ENCODE measurements around the gene LCN10.

Gene LCN10

GRCh38 chr9:136732444-136733178 lies 10.1 kb downstream of the LCN10 start:
- no peak for DNase-seq (ENCODE audit: insufficient read length, low spot score)
- TF ChIP-seq CTCF (IDR thresholded peaks at IDR 0.05; ENCODE audit: insufficient read depth, missing control alignments) = no peak

GRCh38 chr9:136729926-136730325 lies 12.8 kb downstream of the LCN10 start:
- no peak for DNase-seq (ENCODE audit: insufficient read length, low spot score)
- no peak for FAIRE-seq
- no peak for TF ChIP-seq CTCF (IDR thresholded peaks at IDR 0.05; ENCODE audit: insufficient read depth, missing control alignments)

More at GRCh38 chr9:136732444-136733178, 10.1 kb downstream of the LCN10 start:
- no peak for FAIRE-seq

- FAIRE-seq (no peak), DNase-seq (ENCODE audit: insufficient read length, low spot score) (no peak)
- TF ChIP-seq CTCF (IDR thresholded peaks at IDR 0.05; ENCODE audit: insufficient read depth, missing control alignments) = no peak
Measured at GRCh38 chr9:136729144-136729543, 13.6 kb downstream of the LCN10 start.

- FAIRE-seq = no peak
- no peak for TF ChIP-seq CTCF (IDR thresholded peaks at IDR 0.05; ENCODE audit: insufficient read depth, missing control alignments)
- no peak for DNase-seq (ENCODE audit: insufficient read length, low spot score)
Measured at GRCh38 chr9:136728548-136729123, 14.1 kb downstream of the LCN10 start.

GRCh38 chr9:136728080-136728547 lies 14.6 kb downstream of the LCN10 start:
- FAIRE-seq = no peak
- DNase-seq (ENCODE audit: insufficient read length, low spot score) = peak; percentile 95
- TF ChIP-seq CTCF (IDR thresholded peaks at IDR 0.05; ENCODE audit: insufficient read depth, missing control alignments) = peak; percentile 77

GRCh38 chr9:136726631-136727191 lies 16.0 kb downstream of the LCN10 start:
- TF ChIP-seq CTCF (IDR thresholded peaks at IDR 0.05; ENCODE audit: insufficient read depth, missing control alignments) = peak; percentile 25
- DNase-seq (ENCODE audit: insufficient read length, low spot score) = no peak
- no peak for FAIRE-seq

GRCh38 chr9:136726118-136726517 lies 16.6 kb downstream of the LCN10 start:
- no peak for DNase-seq (ENCODE audit: insufficient read length, low spot score)
- FAIRE-seq = no peak
- no peak for TF ChIP-seq CTCF (IDR thresholded peaks at IDR 0.05; ENCODE audit: insufficient read depth, missing control alignments)

All from D721Med (cell line).